CD8-positive, alpha-beta memory T cell (primary cell): ENCODE data around the gene NUDT16L1. TPM values are rescaled to one million over a fixed set of nuclear protein-coding genes. Genes with fewer than 3 reads are reported as not detected.

Experiments
- CTCF ChIA-PET: fragments of 350-600 bp; sonication (Branson Sonifier 250); formaldehyde crosslinking; loops from one replicate; lab custom pipeline; 2021; ENCODE audit warnings: antibody characterized with exemption; lab: Charles Lee
- POLR2A ChIA-PET: fragments of 350-600 bp; sonication (Branson Sonifier 250); formaldehyde crosslinking; loops from one replicate; lab custom pipeline; 2021; ENCODE audit warnings: antibody characterized with exemption; lab: Charles Lee
- DNase-seq, 5 donors: peaks; one replicate each; pipeline versions ENCODE4 v3.0.0 to v3.0.0-alpha.2; 2020 to 2022; ENCODE audit warnings: mixed read lengths in 1 of 5
- H3K27ac ChIP-seq: one replicate; pipeline ENCODE4 v1.7.0; 2013; ENCODE audit warnings: low read depth, mild to moderate bottlenecking, low read length, moderate library complexity
- H3K27me3 ChIP-seq: 2 replicates; pipeline ENCODE4 v1.7.0; 2013; ENCODE audit warnings: low read length, mild to moderate bottlenecking; ENCODE audit not compliant: insufficient read depth, poor library complexity, severe bottlenecking
- H3K36me3 ChIP-seq: 2 replicates; pipeline ENCODE4 v1.7.0; 2013; ENCODE audit warnings: mild to moderate bottlenecking, low read length, moderate library complexity; ENCODE audit not compliant: insufficient read depth
- H3K4me1 ChIP-seq: 2 replicates; pipeline ENCODE4 v1.7.0; 2013; ENCODE audit warnings: mild to moderate bottlenecking, low read length, moderate library complexity; ENCODE audit not compliant: insufficient read depth
- H3K4me3 ChIP-seq: 2 replicates; pipeline ENCODE4 v1.7.0; 2013; ENCODE audit warnings: mild to moderate bottlenecking, low read length
- H3K9me3 ChIP-seq: 2 replicates; pipeline ENCODE4 v1.7.0; 2013; ENCODE audit warnings: mild to moderate bottlenecking, low read length
- H3K27ac Mint-ChIP-seq, 8 donors: one replicate each; pipeline ENCODE4 v1.8.0; 2020 to 2021; ENCODE audit warnings: mixed read lengths in 8 of 8, mild to moderate bottlenecking in 6 of 8, inconsistent platforms in 3 of 8, moderate library complexity in 3 of 8
- H3K27me3 Mint-ChIP-seq, 2 donors: one replicate each; pipeline ENCODE4 v1.8.0; 2020 to 2021; ENCODE audit warnings: mixed read lengths in 2 of 2, mild to moderate bottlenecking in 1 of 2, moderate library complexity in 1 of 2
- H3K36me3 Mint-ChIP-seq, 3 donors: one replicate each; pipeline ENCODE4 v1.8.0; 2020 to 2021; ENCODE audit warnings: mixed read lengths in 3 of 3, inconsistent platforms in 1 of 3, mild to moderate bottlenecking in 1 of 3
- H3K4me1 Mint-ChIP-seq, 3 donors: one replicate each; pipeline ENCODE4 v1.8.0; 2020 to 2021; ENCODE audit warnings: mixed read lengths in 3 of 3, inconsistent platforms in 1 of 3, mild to moderate bottlenecking in 1 of 3
- H3K4me3 Mint-ChIP-seq, 7 donors: one replicate each; pipeline ENCODE4 v1.8.0; 2020 to 2021; ENCODE audit warnings: mixed read lengths in 7 of 7, mild to moderate bottlenecking in 6 of 7, moderate library complexity in 4 of 7, inconsistent platforms in 2 of 7
- H3K9me3 Mint-ChIP-seq, 5 donors: one replicate each; pipeline ENCODE4 v1.8.0; 2020 to 2022; ENCODE audit warnings: mixed read lengths in 5 of 5, mild to moderate bottlenecking in 3 of 5, moderate library complexity in 2 of 5, inconsistent platforms in 1 of 5
- polyA plus RNA-seq: library from polyadenylated mRNA; unstranded; fragments of 300-500 nt; fragmentation: Illumina TruSeq; gene quantifications from one replicate; pipeline ENCODE4 v1.2.3, GENCODE V29; 2021
- total RNA-seq, 2 experiments: library from RNA; stranded (reverse); gene quantifications; one replicate each; pipeline ENCODE4 v1.2.3, GENCODE V29; 2021

The NUDT16L1 gene
- total and polyA plus RNA-seq, 3 experiments from 2014 or later, result 40.6 to 89.2 (median 47.7) TPM

GRCh38 chr16:4652561-4652960, 40.8 kb upstream of the NUDT16L1 start:
- ChIA-PET CTCF (no interaction called here), POLR2A (no interaction called here)
- H3K4me3 Mint-ChIP-seq, result no peak overlapping the region
- no peaks in the 10 kb centered on the region for H3K9me3 ChIP-seq
- H3K9me3 Mint-ChIP-seq, result no peaks in the 10 kb centered on the region
- H3K36me3 ChIP-seq, result peaks cover 5% of the 10 kb centered on the region
- H3K27me3 ChIP-seq, result no peaks in the 10 kb centered on the region
- DNase-seq, result no peak
- peaks cover 23% of the 10 kb centered on the region for H3K4me1 ChIP-seq
- peaks cover 0 to 70% (median 7%) of the 10 kb centered on the region in 3 donors for H3K36me3 Mint-ChIP-seq
- no peak overlapping the region for H3K4me3 ChIP-seq
- H3K4me1 Mint-ChIP-seq, result peaks cover 13 to 18% (median 16%) of the 10 kb centered on the region in 3 donors
- H3K27me3 Mint-ChIP-seq, result no peaks in the 10 kb centered on the region
- H3K27ac ChIP-seq, result no peak overlapping the region
- no peak overlapping the region for H3K27ac Mint-ChIP-seq

GRCh38 chr16:4654011-4654963, 39.1 kb upstream of the NUDT16L1 start:
- Histone ChIP-seq H3K27me3 (no peaks in the 10 kb centered on the region), H3K9me3 (no peaks in the 10 kb centered on the region), H3K36me3 (peaks cover 5% of the 10 kb centered on the region), H3K4me1 (peaks cover 16% of the 10 kb centered on the region), H3K27ac (no peak overlapping the region), H3K4me3 (no peak overlapping the region)
- H3K27ac Mint-ChIP-seq, result peak overlapping the region in 2 of 8 donors; percentile 23 to 92
- CTCF ChIA-PET, result no interaction called here
- H3K4me3 Mint-ChIP-seq, result no peak overlapping the region
- H3K36me3 Mint-ChIP-seq, result peaks cover 0 to 72% (median 7%) of the 10 kb centered on the region in 3 donors
- no peaks in the 10 kb centered on the region for H3K27me3 Mint-ChIP-seq
- H3K9me3 Mint-ChIP-seq, result no peaks in the 10 kb centered on the region
- no peak for DNase-seq
- POLR2A ChIA-PET, result no interaction called here
- peaks cover 8 to 11% (median 9%) of the 10 kb centered on the region in 3 donors for H3K4me1 Mint-ChIP-seq

GRCh38 chr16:4654964-4655590, 38.3 kb upstream of the NUDT16L1 start:
- Histone ChIP-seq H3K27me3 (no peaks in the 10 kb centered on the region), H3K36me3 (peaks cover 5% of the 10 kb centered on the region), H3K9me3 (no peaks in the 10 kb centered on the region), H3K4me3 (no peak overlapping the region), H3K27ac (no peak overlapping the region), H3K4me1 (peaks cover 16% of the 10 kb centered on the region)
- CTCF ChIA-PET, result no interaction called here
- POLR2A ChIA-PET, result no interaction called here
- Mint-ChIP-seq H3K27ac (peak overlapping the region in 1 of 8 donors; percentile 26), H3K27me3 (no peaks in the 10 kb centered on the region), H3K36me3 (peaks cover 0 to 74% (median 6%) of the 10 kb centered on the region in 3 donors), H3K9me3 (no peaks in the 10 kb centered on the region), H3K4me1 (peaks cover 8 to 14% (median 13%) of the 10 kb centered on the region in 3 donors), H3K4me3 (no peak overlapping the region)
- no peak for DNase-seq

- ChIA-PET CTCF (no interaction called here), POLR2A (no interaction called here)
- H3K4me3 Mint-ChIP-seq, result no peak overlapping the region
- H3K27ac ChIP-seq, result no peak overlapping the region
- H3K27me3 ChIP-seq, result no peaks in the 10 kb centered on the region
- no peak for DNase-seq
- H3K36me3 Mint-ChIP-seq, result peaks cover 0 to 68% (median 3%) of the 10 kb centered on the region in 3 donors
- peaks cover 6 to 15% (median 14%) of the 10 kb centered on the region in 3 donors for H3K4me1 Mint-ChIP-seq
- H3K27me3 Mint-ChIP-seq, result no peaks in the 10 kb centered on the region
- H3K4me1 ChIP-seq, result peaks cover 17% of the 10 kb centered on the region
- H3K9me3 ChIP-seq, result no peaks in the 10 kb centered on the region
- H3K4me3 ChIP-seq, result no peak overlapping the region
- H3K9me3 Mint-ChIP-seq, result no peaks in the 10 kb centered on the region
- H3K27ac Mint-ChIP-seq, result no peak overlapping the region
- H3K36me3 ChIP-seq, result peaks cover 5% of the 10 kb centered on the region
Observed at GRCh38 chr16:4655801-4656200, 37.6 kb upstream of the NUDT16L1 start.

- Histone ChIP-seq H3K4me1 (peaks cover 22% of the 10 kb centered on the region), H3K36me3 (peaks cover 5% of the 10 kb centered on the region), H3K27ac (no peak overlapping the region), H3K9me3 (no peaks in the 10 kb centered on the region), H3K4me3 (no peak overlapping the region), H3K27me3 (no peaks in the 10 kb centered on the region)
- H3K9me3 Mint-ChIP-seq, result no peaks in the 10 kb centered on the region
- peaks cover 8 to 18% (median 18%) of the 10 kb centered on the region in 3 donors for H3K4me1 Mint-ChIP-seq
- no peak overlapping the region for H3K27ac Mint-ChIP-seq
- DNase-seq, result no peak
- H3K4me3 Mint-ChIP-seq, result no peak overlapping the region
- ChIA-PET POLR2A (no interaction called here), CTCF (no interaction called here)
- H3K27me3 Mint-ChIP-seq, result no peaks in the 10 kb centered on the region
- H3K36me3 Mint-ChIP-seq, result peaks cover 0 to 64% (median 3%) of the 10 kb centered on the region in 3 donors
Observed at GRCh38 chr16:4656221-4656620, 37.1 kb upstream of the NUDT16L1 start.

- no peaks in the 10 kb centered on the region for H3K27me3 Mint-ChIP-seq
- CTCF ChIA-PET, result no interaction called here
- POLR2A ChIA-PET, result no interaction called here
Observed at GRCh38 chr16:4656695-4657686, 36.4 kb upstream of the NUDT16L1 start.

GRCh38 chr16:4659363-4660353, 33.7 kb upstream of the NUDT16L1 start:
- peaks cover 21 to 42% (median 32%) of the 10 kb centered on the region in 3 donors for H3K4me1 Mint-ChIP-seq
- DNase-seq, result no peak
- Histone ChIP-seq H3K9me3 (no peaks in the 10 kb centered on the region), H3K27ac (peak overlapping the region; percentile 62), H3K27me3 (no peaks in the 10 kb centered on the region), H3K4me3 (peak overlapping the region; percentile 19), H3K4me1 (peaks cover 45% of the 10 kb centered on the region), H3K36me3 (peaks cover 5% of the 10 kb centered on the region)
- H3K27ac Mint-ChIP-seq, result peak overlapping the region in 7 of 8 donors; percentile 34 to 93 (median 73)
- peak overlapping the region in 1 of 7 donors; percentile 61 for H3K4me3 Mint-ChIP-seq
- H3K9me3 Mint-ChIP-seq, result no peaks in the 10 kb centered on the region
- ChIA-PET CTCF (no interaction called here), POLR2A (no interaction called here)
- peaks cover 0 to 41% (median 0%) of the 10 kb centered on the region in 3 donors for H3K36me3 Mint-ChIP-seq
- no peaks in the 10 kb centered on the region for H3K27me3 Mint-ChIP-seq

More at GRCh38 chr16:4656695-4657686, 36.4 kb upstream of the NUDT16L1 start:
- Mint-ChIP-seq H3K4me1 (peaks cover 8 to 23% (median 18%) of the 10 kb centered on the region in 3 donors), H3K9me3 (no peaks in the 10 kb centered on the region), H3K36me3 (peaks cover 0 to 58% (median 3%) of the 10 kb centered on the region in 3 donors), H3K27ac (peak overlapping the region in 3 of 8 donors; percentile 9 to 69 (median 11)), H3K4me3 (no peak overlapping the region)
- H3K4me3 ChIP-seq, result no peak overlapping the region
- no peak overlapping the region for H3K27ac ChIP-seq
- H3K4me1 ChIP-seq, result peaks cover 28% of the 10 kb centered on the region
- peaks cover 5% of the 10 kb centered on the region for H3K36me3 ChIP-seq
- no peaks in the 10 kb centered on the region for H3K27me3 ChIP-seq
- no peaks in the 10 kb centered on the region for H3K9me3 ChIP-seq
- no peak for DNase-seq
